HG02623 (cell line): Measurements from ENCODE around the gene ARHGAP1.

Source experiments
- ATAC-seq: cut with Tn5 transposase; IDR thresholded peaks from one replicate; pipeline ENCODE4 v1.9.1; 2021; ENCODE audit warnings: moderate library complexity; ENCODE audit not compliant: unreplicated experiment

The ARHGAP1 gene

GRCh38 chr11:46695345-46696211 is 4.8 kb downstream of the ARHGAP1 start:
- ATAC-seq, result no peak

- ATAC-seq, result no peak
These were observed 5.8 kb downstream of the ARHGAP1 start for GRCh38 chr11:46694607-46695006.

GRCh38 chr11:46694072-46694471 is 6.3 kb downstream of the ARHGAP1 start:
- ATAC-seq, result no peak

GRCh38 chr11:46693597-46694012 is 6.8 kb downstream of the ARHGAP1 start:
- ATAC-seq, result no peak

GRCh38 chr11:46692450-46692849 is 8.0 kb downstream of the ARHGAP1 start:
- ATAC-seq, result no peak

- no peak for ATAC-seq
These were observed 9.7 kb downstream of the ARHGAP1 start for GRCh38 chr11:46690702-46691101.

GRCh38 chr11:46686886-46687795 is 13.3 kb downstream of the ARHGAP1 start:
- ATAC-seq, result no peak

- ATAC-seq, result no peak
These were observed 16.1 kb downstream of the ARHGAP1 start for GRCh38 chr11:46684367-46684766.

- no peak for ATAC-seq
These were observed 17.4 kb downstream of the ARHGAP1 start for GRCh38 chr11:46682773-46683752.

- ATAC-seq, result no peak
These were observed 18.6 kb downstream of the ARHGAP1 start for GRCh38 chr11:46681814-46682213.

- no peak for ATAC-seq
These were observed 19.6 kb downstream of the ARHGAP1 start for GRCh38 chr11:46680815-46681214.

GRCh38 chr11:46680164-46680760 is 20.2 kb downstream of the ARHGAP1 start:
- ATAC-seq, result no peak

- ATAC-seq, result no peak
These were observed 20.9 kb downstream of the ARHGAP1 start for GRCh38 chr11:46679241-46680163.

GRCh38 chr11:46678741-46679130 is 21.7 kb downstream of the ARHGAP1 start:
- ATAC-seq, result no peak

- ATAC-seq, result no peak
These were observed 22.3 kb downstream of the ARHGAP1 start for GRCh38 chr11:46677991-46678740.

- ATAC-seq, result no peak
These were observed 23.2 kb downstream of the ARHGAP1 start for GRCh38 chr11:46677169-46677568.

- ATAC-seq, result no peak
These were observed 23.8 kb downstream of the ARHGAP1 start for GRCh38 chr11:46676436-46677158.

GRCh38 chr11:46675949-46676348 is 24.5 kb downstream of the ARHGAP1 start:
- no peak for ATAC-seq
